ENCODE results near the gene SSH2. TPM values are rescaled to one million over a fixed set of nuclear protein-coding genes. Genes with fewer than 3 reads are reported as not detected.

The SSH2 gene
- total RNA-seq, 1 donor from 2014 or later = 10.6 TPM

DNA sequence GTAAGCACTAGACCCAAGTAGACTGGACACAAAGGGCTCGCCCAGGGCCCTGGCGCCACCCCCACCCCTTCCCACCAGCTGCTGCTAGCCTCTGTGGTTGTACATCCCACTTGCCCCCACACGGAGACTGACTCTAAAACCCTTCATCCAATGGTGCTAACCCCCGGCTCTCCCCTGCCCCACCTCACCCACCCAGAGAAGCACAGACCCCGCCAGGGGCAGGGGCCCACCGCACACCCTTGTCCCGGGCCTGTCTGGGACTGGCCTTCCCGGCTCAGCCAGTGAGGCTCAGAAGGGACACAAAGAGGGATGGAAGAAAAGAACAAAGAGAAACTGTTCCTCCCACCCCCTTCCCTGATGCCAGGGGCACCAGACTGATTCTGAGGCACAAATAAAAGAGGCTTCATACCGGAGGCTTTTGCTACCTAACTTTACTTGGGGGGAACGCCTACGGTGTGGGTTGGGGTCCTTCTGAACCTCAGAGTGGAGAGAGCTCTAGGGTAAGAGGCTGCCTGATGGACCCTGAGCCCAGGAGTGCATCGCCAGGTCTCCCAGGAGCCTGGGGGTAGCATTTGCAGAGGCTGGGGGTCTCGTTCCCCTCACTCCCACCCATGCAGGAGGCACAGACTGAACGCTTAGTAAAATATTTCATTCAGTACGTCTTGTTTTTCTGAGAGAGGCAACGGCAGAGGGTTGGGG lies 315.5 kb downstream of the SSH2 start:
- DNase-seq (ENCODE audit: low spot score) = no peak

DNA sequence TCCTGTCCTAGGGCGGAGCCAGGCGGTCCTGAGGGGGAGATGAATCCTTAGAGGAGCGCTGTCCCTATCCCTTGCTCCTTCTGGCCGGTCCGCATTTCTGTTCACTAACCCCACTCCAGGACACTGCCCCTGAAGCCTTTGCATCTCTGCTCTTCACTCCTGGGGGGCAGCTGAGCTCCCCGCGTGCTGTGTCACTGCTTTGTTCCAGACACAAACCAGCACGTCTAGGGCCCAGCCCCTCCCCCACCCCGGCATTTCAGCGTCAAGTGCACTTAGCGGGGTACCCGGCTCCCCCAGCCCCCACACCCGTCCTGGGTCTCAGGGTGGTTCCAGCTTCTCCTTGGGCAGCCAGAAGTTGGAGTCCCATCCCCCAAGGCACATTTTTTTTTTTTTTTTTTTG lies 316.2 kb downstream of the SSH2 start:
- DNase-seq (ENCODE audit: low spot score) = no peak

DNA sequence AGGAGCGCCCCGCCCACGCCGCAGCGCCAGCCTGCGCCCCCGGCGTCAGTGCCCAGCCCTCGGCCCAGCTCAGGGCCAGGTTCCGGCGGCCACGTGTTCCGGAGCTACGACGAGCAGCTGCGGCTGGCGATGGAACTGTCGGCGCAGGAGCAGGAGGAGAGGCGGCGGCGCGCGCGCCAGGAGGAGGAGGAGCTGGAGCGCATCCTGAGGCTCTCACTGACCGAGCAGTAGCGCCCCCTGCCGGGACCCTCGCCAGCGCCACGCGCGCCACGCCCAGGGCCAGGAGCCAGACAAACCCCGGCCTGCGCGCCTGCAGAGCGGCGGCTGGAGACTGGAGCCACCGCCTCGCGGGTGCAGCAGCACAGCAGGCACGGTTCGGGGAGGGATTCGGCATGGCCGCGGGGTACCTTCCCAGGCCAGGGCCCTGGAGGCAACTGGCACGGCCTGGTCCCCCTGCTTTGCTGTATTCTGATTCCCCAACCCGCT lies 316.6 kb downstream of the SSH2 start:
- DNase-seq (ENCODE audit: low spot score) = peak; percentile 92

DNA sequence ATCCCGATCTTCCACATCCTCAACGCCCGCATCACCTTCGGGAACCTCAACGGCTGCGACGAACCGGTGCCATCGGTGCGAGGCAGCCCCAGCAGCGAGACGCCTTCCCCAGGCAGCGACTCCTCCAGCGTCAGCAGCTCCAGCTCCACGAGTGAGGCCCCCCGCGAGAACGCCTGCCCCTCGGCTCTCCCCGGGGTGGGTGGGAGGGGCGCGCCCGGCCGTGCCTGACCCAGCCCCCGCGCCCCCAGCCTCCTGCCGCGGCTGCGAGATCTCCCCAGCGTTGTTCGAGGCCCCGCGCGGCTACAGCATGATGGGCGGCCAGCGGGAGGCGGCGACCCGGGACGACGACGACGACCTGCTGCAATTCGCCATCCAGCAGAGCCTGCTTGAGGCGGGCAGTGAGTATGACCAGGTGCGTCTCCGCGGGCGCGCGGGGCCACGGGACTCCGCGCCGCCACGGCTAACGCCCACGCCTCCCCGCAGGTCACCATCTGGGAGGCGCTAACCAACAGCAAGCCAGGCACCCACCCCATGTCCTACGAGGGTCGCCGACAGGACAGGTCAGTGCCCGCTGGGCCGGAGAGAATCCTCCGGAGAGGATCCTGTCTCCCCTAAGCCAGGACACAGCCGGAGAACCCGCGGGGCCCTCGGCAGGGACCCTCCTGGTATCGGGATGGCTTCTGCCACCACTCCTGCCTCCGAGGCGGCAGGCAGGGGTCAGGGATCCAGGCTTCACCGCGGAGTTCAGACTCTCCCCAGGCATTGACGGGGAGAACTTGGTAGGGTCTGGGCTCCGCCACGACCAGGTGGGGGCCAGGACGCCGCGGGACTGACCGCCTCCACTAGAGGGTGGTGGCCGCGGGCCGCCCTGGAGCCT lies 317.4 kb downstream of the SSH2 start:
- DNase-seq (ENCODE audit: low spot score) = no peak

DNA sequence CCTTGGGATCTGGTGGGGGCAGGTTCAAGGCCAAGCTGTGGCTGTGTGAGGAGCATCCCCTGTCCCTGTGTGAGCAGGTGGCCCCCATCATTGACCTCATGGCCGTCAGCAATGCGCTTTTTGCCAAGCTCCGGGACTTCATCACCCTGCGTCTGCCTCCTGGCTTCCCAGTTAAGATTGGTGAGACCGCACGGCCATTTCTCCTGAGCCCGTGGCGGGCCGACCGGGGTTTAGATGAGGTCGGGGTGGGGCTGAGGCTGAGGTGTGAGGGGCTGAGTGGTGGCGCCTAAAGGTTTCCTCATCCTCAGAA lies 318.0 kb downstream of the SSH2 start:
- no peak for DNase-seq (ENCODE audit: low spot score)

DNA sequence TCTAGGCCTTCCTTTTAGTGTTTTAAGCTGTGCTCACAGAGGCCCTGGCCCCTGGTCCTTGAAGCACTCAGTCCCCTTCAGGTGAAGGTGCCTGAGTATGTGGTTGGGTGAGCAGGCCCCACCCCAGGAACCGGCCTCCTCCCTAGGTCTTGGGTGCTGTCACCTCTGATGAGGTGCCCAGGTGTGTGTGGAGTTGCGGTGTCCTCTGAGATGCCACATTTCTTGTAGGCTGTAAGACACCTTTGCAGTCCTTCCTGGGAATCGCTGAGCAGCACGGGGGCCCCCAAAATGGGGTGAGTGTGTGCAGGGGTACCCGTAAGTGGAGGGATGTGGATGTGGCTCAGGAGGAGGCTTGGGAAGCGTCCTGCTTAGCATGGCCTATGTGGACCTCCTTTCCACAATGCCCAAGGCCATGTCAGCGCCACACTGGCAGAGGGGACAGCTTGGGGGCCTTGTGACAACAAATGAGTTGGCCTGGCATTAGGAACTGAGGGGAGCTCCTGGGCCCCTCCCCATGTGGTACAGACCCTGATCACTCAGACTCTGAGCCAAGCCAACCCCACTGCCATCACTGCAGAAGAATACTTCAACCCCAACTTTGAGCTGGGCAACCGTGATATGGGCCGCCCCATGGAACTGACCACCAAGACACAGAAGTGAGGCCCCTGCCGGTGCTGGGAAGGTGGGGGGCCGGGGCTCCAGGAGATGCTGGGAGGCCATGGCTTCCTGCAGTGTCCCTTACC lies 318.5 kb downstream of the SSH2 start:
- DNase-seq (ENCODE audit: low spot score) = no peak

DNA sequence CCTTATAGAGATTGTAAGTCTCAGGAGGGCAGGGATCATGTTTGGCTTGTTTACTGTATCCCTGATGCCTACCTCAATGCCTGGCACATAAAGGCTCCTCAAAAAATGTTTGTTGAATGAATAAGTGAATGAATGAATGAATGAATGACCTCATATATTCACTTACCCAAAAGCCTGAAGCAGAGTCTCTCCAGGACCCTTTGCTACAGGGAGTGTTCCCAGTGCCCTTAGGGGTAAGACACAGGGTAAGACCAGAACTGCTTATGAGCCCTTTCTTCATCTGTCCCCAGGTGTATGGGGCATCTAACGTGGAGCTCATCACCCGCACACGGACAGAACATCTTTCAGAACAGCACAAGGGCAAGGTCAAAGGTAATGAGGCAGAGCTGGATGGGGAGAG lies 319.6 kb downstream of the SSH2 start:
- DNase-seq (ENCODE audit: low spot score) = no peak

DNA sequence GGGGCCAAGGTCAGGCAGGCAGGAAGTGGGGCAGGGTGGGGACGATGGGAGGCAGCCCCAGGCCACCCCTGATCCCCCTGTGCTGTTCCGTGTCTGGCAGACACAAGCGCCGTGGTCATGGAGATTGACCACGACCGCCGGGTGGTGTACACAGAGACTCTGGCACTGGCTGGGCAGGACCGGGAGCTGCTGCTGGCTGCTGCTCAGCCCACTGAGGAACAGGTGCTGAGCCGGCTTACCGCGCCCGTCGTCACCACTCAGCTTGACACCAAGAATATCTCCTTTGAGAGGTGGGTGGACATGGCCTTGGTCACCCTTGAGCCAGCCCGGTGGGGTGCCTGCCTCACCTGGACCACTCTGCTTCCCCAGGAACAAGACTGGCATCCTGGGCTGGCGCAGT lies 321.0 kb downstream of the SSH2 start:
- no peak for DNase-seq (ENCODE audit: low spot score)

DNA sequence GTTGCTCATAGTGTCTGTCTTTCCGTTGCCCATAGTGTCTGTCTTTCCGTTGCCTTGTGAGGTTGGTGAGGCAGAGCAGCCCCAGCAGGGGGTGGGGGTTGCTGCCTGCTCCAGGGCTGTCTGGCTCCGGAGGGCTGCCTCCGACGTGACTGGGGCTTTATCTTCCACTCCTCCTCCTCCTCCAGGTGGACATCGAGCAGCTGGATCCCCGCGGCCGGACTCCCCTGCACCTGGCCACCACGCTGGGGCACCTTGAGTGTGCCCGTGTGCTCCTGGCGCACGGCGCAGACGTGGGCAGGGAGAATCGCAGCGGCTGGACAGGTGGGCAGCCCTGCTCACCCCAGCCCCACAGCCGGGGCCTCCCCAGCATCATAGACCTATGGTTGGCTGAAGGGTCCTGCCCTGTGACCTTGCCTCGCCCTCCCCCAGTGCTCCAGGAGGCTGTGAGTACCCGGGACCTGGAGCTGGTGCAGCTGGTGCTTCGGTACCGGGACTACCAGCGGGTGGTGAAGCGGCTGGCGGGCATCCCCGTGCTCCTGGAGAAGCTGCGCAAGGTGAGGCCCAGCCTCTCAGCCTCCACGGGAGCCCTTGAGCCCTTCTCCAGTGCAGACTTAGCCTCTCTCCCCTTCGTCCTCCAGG lies 322.4 kb downstream of the SSH2 start:
- DNase-seq (ENCODE audit: low spot score) = no peak

DNA sequence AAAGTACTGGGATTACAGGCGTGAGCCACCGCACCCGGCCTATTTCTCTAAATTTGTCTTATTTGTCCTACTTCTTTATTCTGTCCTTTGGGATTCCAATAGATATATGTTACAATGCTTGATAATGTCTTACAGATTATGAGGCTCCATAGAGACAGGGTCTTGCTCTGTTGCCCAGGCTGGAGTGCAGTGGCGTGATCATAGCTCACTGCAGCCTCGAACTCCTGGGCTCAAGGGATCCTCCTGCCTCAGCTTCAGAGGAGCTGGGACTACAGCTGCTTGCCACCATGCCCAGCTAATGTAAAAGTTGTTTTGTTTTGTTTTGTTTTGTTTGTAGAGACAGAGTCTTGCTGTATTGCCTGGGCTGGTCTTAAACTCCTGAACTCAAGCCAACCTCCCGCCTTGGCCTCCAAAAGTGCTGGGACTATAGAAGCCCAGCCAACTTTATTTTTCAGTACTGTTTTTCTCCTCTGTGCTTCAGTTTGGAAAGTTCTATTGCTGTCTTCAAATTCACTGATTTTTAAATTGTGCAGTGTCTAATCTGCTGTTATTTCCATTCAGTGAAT lies 326.8 kb downstream of the SSH2 start:
- no peak for DNase-seq (ENCODE audit: low spot score)

DNA sequence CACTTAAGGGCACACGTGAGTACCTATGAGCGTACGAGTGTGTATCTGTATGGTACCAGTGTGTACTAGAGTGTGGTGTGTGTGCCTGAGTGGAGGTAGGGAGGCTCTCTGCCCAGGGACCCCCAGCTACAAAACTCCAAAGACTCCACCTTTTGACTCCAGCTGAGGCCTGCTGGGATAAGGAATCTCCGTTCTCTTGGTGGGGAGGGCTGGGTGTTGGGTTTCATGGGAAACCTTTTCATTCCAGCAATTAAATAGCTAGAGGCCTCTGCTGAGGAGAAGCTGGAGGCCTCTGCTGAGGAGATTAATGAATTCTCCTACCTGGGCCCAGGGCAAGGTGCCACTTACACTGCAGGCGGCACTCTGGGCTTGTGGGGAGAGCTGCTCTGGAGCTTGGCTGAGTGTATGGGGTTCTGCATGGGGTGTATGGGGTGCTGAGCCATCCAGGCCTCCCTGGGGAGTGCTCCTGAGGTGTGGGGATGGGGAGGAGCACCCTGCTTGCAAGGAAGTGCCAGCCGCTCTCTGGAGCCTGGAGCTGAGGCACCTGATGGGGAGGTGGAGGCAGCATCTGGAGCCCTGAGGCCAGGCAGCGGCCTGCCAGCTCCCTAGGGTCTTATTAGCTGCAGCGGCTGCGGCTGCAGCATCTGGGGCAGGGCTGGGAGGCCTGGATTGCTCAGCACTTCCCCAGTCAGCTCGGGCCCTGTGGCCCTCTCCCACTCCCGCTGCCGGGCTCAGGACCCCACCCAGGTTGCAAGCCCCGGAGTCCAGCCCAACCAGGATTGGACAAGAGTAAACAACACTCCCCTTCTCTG lies 332.5 kb downstream of the SSH2 start:
- no peak for DNase-seq (ENCODE audit: low spot score)

DNA sequence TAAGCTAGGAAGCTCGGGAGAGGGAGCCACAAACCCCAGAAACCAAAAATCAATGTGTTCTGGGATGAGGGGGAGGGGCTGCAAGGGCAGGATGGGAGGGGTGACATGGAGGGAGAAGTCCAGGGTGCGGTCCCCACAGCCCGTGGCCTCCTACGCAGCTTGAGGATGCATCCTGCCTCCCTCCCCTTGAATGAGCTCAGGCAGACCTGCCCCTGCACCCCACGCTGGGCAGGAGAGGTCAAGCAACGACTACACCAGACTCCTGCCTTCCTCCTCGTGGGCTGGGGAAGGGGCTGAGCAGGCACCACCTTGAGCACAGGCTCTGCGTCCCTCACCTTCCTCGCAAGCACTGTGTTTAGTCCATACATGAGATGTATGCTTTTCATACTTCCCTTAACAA lies 333.2 kb downstream of the SSH2 start:
- no peak for DNase-seq (ENCODE audit: low spot score)

DNA sequence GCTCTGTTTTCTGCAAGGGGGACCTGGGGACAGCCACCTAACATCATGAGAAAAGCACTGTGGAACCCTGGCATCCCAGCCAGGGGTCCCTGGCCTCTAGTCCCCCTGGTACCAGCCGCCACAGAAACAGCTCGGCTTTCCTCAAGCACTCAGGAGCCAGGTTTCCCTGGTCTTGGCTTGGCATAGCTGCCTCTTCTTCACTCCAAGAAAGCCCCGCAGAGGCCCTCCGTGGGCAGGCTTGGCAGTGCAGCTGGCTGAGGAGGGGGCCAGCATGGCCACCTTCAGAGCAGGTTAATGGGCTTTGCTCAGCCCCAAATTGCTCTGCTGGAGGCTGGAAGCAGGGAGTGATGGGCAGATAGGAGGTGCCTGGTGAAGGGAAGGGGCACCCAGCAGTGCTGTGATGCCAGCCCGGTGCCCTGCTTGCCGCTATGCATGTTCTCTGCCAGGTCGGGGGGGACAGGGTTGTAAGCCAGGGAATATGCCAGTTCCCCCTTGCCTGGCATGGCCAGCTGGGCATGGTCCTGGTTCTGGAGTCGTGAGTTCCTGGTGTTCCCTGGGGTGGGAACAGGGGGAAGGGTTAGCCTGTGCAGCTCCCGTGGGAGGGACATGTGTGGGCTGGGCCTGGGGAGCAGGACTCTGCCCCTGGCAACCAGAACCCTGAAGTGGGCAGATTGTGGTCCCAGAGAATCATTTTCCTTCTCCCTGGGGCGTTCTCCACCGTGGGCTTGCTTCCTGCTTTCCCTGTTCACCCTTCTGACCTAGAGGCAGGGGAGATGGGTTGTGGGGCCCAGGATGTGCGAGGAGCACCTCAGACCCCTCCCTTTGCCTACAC lies 333.9 kb downstream of the SSH2 start:
- no peak for DNase-seq (ENCODE audit: low spot score)

DNA sequence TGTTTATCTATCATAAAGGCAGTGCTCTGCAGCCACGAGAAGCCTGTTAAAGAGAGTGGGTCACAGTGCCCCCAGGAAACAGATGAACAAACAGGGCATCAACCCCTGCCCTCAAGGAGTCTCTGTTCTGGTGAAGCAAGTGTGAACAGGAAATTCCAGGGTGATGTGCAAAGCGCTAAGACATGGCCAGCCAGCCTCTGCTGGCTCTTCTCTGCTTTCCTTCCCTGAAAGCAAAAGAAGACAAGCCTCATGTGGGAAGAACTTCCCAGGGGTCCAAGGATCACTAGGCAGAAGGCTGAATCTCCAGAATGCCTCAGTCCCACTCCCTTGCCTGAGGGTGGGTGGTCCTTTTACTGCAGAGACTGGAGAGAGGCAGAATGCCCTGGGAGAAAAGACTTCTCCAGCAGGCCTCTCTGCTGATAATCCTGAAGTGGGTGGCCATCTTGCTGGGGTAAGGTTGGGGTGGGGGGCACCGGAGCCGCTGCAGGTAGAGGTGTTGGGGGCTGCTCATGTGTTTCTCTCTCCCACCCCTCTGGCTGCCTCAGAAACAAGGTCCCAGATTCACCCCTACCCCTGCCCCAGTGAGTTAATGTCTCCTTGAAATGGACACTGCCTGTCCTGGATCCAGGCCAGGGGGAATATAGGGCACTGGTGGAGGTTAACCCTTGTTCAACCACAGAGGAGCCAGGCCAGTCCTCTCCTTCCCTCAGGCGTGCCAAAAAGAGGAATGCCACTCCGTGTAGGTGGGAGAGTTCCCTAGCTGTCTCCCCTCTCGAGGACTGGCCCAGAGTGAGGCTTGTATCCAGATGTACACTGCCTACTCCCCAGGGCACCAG lies 334.7 kb downstream of the SSH2 start:
- no peak for DNase-seq (ENCODE audit: low spot score)

DNA sequence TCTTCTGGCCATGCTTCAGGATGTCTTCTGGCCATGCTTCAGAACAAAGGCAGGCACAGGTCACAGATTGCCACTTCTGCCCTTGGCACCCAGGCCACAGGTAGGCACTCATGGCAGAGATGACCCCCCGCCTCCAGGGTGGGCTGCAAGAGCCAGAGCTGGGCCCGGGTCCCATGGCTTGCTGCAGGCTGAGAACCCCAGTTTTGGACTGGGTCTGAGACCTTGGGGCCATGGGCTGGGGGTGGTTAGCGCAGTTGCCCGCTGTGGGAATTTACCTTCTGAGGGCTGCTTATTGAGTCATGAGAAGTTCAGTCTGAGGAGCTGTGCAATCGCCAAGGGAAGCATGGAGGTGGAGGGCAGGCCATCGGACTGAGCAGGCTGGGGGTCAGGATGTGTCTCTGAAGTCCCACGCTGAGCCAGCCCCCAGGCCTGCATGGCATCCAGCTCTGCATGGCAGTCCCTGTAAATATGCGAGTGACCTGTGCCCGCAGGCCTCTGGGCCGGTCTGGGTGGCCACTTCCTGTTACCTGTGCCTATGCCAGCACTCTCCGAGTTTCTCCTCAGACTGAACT lies 335.4 kb downstream of the SSH2 start:
- no peak for DNase-seq (ENCODE audit: low spot score)

DNA sequence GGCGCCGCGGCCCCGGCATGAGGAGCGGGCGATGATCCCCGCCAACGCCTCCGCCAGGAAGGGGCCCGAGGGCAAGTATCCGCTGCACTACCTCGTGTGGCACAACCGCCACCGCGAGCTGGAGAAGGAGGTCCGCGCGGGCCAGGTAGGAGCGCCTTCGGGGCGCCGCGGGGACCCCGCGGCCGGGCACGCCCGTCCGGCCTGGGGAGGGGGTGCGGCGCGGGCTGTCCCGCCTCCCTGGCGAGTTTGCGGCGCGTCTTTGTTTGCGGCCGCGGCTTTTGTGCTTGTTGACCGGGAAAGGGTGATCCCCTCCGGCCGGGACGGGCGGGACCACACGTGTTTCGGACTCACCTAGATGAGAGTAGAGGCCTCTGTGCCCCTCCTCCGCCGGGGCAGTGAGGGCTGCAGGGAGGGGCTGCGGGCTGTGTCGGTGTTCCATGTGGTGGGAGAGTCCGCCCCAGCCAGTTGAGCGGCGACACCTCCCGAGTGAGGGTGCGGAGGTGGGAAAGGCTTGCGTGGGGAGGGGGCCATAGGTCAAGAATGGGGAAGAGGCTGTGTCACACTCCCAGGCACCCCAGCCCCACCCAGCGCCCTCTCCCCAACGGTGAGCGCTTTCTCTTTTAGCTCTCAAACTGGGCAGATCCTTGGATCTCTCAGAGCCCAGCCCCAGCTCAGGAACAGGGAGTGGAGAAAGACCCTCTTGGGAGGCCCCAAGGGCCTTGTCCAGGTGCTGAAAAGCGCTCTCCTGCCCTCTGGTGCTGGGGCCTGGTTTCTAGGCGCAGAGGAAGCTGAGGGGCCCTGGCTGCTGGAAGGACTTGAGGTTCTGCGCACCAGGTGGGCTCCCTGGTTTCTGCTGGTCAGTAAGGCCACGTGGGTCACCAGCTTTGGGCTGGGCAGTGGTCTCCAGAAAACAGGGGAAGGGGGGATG lies 336.2 kb downstream of the SSH2 start:
- no peak for DNase-seq (ENCODE audit: low spot score)

DNA sequence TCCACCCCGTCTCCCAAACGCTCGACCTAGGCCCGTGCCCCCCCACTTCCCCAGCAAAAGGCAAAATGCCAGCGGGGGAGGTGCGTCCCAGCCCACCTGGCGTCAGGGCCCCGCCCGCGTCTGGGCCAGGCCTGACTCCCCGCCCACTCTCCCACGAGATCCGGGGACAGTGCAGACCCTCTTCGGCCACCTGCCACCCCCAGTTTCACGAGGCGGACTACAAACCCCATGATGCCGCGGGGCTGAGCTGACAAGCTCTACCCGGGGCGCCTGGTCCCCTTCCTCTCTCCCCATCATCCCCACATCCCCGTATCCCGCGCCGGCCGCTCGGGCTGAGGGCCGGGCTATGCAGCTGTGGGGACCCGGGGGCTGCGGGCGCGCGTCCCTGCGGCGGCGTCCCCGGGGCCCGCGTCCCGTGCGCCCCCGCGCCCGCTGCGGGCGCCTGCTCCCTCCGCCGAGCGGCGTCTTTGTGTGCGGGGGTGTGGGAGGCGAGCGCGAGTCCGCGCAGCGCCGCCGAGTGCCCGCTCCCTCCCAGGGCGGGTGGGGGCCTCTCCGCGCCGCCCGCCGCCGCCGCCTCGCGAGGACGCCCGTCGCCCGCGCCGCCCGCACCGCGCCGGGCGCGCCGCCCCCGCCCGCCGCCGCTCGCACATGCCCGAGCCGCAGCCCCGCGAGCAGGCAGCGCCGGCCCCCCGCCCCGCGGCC lies 337.0 kb downstream of the SSH2 start, which contains the start of gene ANKRD13B:
Gene ANKRD13B (plus strand): TSS at position 283 of the 702 bp plus-strand sequence. CDS start 490 bp downstream, outside the sequence.
- no peak for DNase-seq (ENCODE audit: low spot score)
